GM12875 (cell line): ENCODE measurements around the gene GFRA3.
A peak's percentile ranks its signal among the peaks of the same experiment; 100 is the strongest.
"Not testable (repeated sequence)": the region's sequence is repeated elsewhere in the genome, so short reads cannot be mapped to it uniquely, and the experiment has no call there.

Source experiments
- H3K4me3 ChIP-seq: one replicate; pipeline ENCODE4 v1.5.1; 2011; ENCODE audit warnings: low read depth, low read length, control low read depth
- CTCF ChIP-seq: IDR thresholded peaks from 2 replicates; pipeline ENCODE4 v1.5.1; 2011; ENCODE audit warnings: low read depth, mild to moderate bottlenecking, control low read depth, inconsistent platforms, low read length, moderate library complexity, borderline replicate concordance; ENCODE audit not compliant: insufficient read depth

GFRA3 gene

GRCh38 chr5:138274189-138274853 is at the start of gene GFRA3:
GFRA3 (minus strand) TSS chr5:138274621; CDS start chr5:138274424, 197 bp downstream.
- TF ChIP-seq CTCF: no peak
- H3K4me3 ChIP-seq: peak within 1 kb of the TSS; percentile 31

- H3K4me3 ChIP-seq: not testable (repeated sequence)
Measured at GRCh38 chr5:138318211-138318610, 43.8 kb upstream of the GFRA3 start.

- H3K4me3 ChIP-seq: no peak overlapping the region
- no peak for TF ChIP-seq CTCF
Measured at GRCh38 chr5:138316355-138316754, 41.9 kb upstream of the GFRA3 start.

GRCh38 chr5:138315751-138316278 is 41.4 kb upstream of the GFRA3 start:
- no peak overlapping the region for H3K4me3 ChIP-seq
- no peak for TF ChIP-seq CTCF

- no peak for TF ChIP-seq CTCF
- H3K4me3 ChIP-seq: no peak overlapping the region
Measured at GRCh38 chr5:138305797-138306196, 31.4 kb upstream of the GFRA3 start.

GRCh38 chr5:138303372-138303771 is 29.0 kb upstream of the GFRA3 start:
- no peak for TF ChIP-seq CTCF
- no peak overlapping the region for H3K4me3 ChIP-seq

- H3K4me3 ChIP-seq: no peak overlapping the region
- no peak for TF ChIP-seq CTCF
Measured at GRCh38 chr5:138289296-138289695, 14.9 kb upstream of the GFRA3 start.
